GM12878 (cell line): ENCODE results near the gene RAB11A.

Experiments
- ASH2L ChIP-seq: fragments of 300-600, 200-600 bp; sonication (generic); IDR thresholded peaks from 2 replicates; pipeline ENCODE4 v1.6.1; 2017; ENCODE audit warnings: low read depth, mild to moderate bottlenecking, borderline replicate concordance
- ATF3 ChIP-seq: IDR thresholded peaks from 2 replicates; pipeline ENCODE4 v1.6.1; 2011; ENCODE audit warnings: low read depth, mild to moderate bottlenecking, low read length, moderate library complexity, borderline replicate concordance; ENCODE audit errors: extremely low read depth
- CTCF ChIP-seq, 3 experiments: IDR thresholded peaks in 2 of 3; conservative IDR thresholded peaks in 1 of 3; 2 replicates each; pipeline ENCODE4 v1.5.1; 2011; ENCODE audit warnings: low read depth in 3 of 3, low read length in 3 of 3, mild to moderate bottlenecking in 3 of 3, control low read depth in 2 of 3, moderate library complexity in 2 of 3, inconsistent platforms in 1 of 3, mixed read lengths in 1 of 3; ENCODE audit not compliant: control insufficient read depth in 2 of 3, insufficient read depth in 1 of 3; ENCODE audit errors: extremely low read depth in 1 of 3
- EGR1 ChIP-seq, 2 experiments: IDR thresholded peaks; 1 replicate in 1 of 2; 2 replicates in 1 of 2; pipeline ENCODE4 v1.6.1; 2011 to 2012; ENCODE audit warnings: low read depth in 2 of 2, low read length in 2 of 2, borderline replicate concordance in 1 of 2, mild to moderate bottlenecking in 1 of 2, moderate library complexity in 1 of 2
- MAX ChIP-seq: IDR thresholded peaks from 2 replicates; pipeline ENCODE4 v1.6.1; 2012; ENCODE audit warnings: low read depth, low read length, improper control_type of control experiment
- MXI1 ChIP-seq: fragments of 150-350 bp; IDR thresholded peaks from 2 replicates; pipeline ENCODE4 v1.6.1; 2011; ENCODE audit warnings: low read depth, mild to moderate bottlenecking, inconsistent platforms, low read length, improper control_type of control experiment
- SIN3A ChIP-seq: IDR thresholded peaks from 2 replicates; pipeline ENCODE4 v1.6.1; 2012; ENCODE audit warnings: low read depth, low read length, improper control_type of control experiment
- TARDBP ChIP-seq: IDR thresholded peaks from 2 replicates; pipeline ENCODE4 v1.6.1; 2016; ENCODE audit warnings: borderline replicate concordance

- no peak for TF ChIP-seq EGR1 (IDR thresholded peaks at IDR 0.05; ENCODE audit: borderline replicate concordance in 1 of 2, low read depth in 2 of 2, low read length in 2 of 2)
- no peak for TF ChIP-seq MAX
- TF ChIP-seq ASH2L = no peak
- no peak for TF ChIP-seq ATF3
- no peak for TF ChIP-seq CTCF (IDR thresholded peaks at IDR 0.05 in 2 of 3, conservative IDR thresholded peaks at IDR 0.05 in 1 of 3; ENCODE audit: control insufficient read depth in 2 of 3, extremely low read depth in 1 of 3, insufficient read depth in 1 of 3, low read depth in 3 of 3, low read length in 3 of 3)
- TF ChIP-seq SIN3A = no peak
- no peak for TF ChIP-seq MXI1
- TF ChIP-seq TARDBP = no peak
Measured at GRCh38 chr15:65927545-65927944, 58.3 kb downstream of the RAB11A start.
